NT2/D1 (cell line): ENCODE results near the gene ATF7IP2.

ENCODE experiments used
- DNase-seq: peaks from one replicate; pipeline ENCODE4 v3.0.0-alpha.2; 2011; ENCODE audit warnings: low read depth, low spot score
- H3K27me3 ChIP-seq: 2 replicates; pipeline ENCODE4 v1.6.0; 2011; ENCODE audit warnings: mild to moderate bottlenecking; ENCODE audit not compliant: insufficient read length, insufficient read depth
- H3K36me3 ChIP-seq: 2 replicates; pipeline ENCODE4 v1.6.1; 2011; ENCODE audit warnings: mild to moderate bottlenecking, low read length, mixed read lengths; ENCODE audit not compliant: insufficient read depth, insufficient read length
- H3K4me1 ChIP-seq: 2 replicates; pipeline ENCODE4 v1.5.1; 2011; ENCODE audit not compliant: insufficient read depth, insufficient read length
- H3K4me3 ChIP-seq: 2 replicates; pipeline ENCODE4 v1.5.1; 2011; ENCODE audit warnings: low read depth; ENCODE audit not compliant: insufficient read length
- H3K9ac ChIP-seq: 2 replicates; pipeline ENCODE4 v1.6.0; 2011; ENCODE audit warnings: low read depth; ENCODE audit not compliant: insufficient read length
- H3K9me3 ChIP-seq: 2 replicates; pipeline ENCODE4 v1.5.1; 2011; ENCODE audit warnings: mild to moderate bottlenecking, low read length; ENCODE audit not compliant: insufficient read depth
- SUZ12 ChIP-seq: IDR thresholded peaks from 2 replicates; pipeline ENCODE4 v1.6.1; 2011; ENCODE audit not compliant: insufficient read length, insufficient read depth; ENCODE audit errors: extremely low read depth
- YY1 ChIP-seq: IDR thresholded peaks from 2 replicates; pipeline ENCODE4 v1.6.1; 2011; ENCODE audit not compliant: insufficient read length, insufficient read depth
- ZNF274 ChIP-seq: IDR thresholded peaks from 2 replicates; pipeline ENCODE4 v1.6.1; 2011; ENCODE audit warnings: mild to moderate bottlenecking, low read depth, low read length

ATF7IP2 gene

GRCh38 chr16:10519297-10519696, 133.4 kb downstream of the ATF7IP2 start:
- Histone ChIP-seq H3K4me3 (no peak overlapping the region), H3K36me3 (no peaks in the 10 kb centered on the region), H3K27me3 (no peaks in the 10 kb centered on the region), H3K9me3 (no peaks in the 10 kb centered on the region), H3K9ac (no peak overlapping the region), H3K4me1 (no peaks in the 10 kb centered on the region)
- TF ChIP-seq SUZ12: no peak
- no peak for TF ChIP-seq YY1
- no peak for TF ChIP-seq ZNF274
- no peak for DNase-seq

- Histone ChIP-seq H3K9me3 (no peaks in the 10 kb centered on the region), H3K27me3 (no peaks in the 10 kb centered on the region), H3K4me1 (no peaks in the 10 kb centered on the region), H3K9ac (no peak overlapping the region), H3K36me3 (no peaks in the 10 kb centered on the region), H3K4me3 (no peak overlapping the region)
- no peak for DNase-seq
- no peak for TF ChIP-seq ZNF274
- no peak for TF ChIP-seq SUZ12
- no peak for TF ChIP-seq YY1
Observed at GRCh38 chr16:10519929-10520868, 134.3 kb downstream of the ATF7IP2 start.

- Histone ChIP-seq H3K4me1 (no peaks in the 10 kb centered on the region), H3K4me3 (no peak overlapping the region), H3K36me3 (no peaks in the 10 kb centered on the region), H3K9me3 (no peaks in the 10 kb centered on the region), H3K27me3 (no peaks in the 10 kb centered on the region), H3K9ac (no peak overlapping the region)
- DNase-seq: no peak
- TF ChIP-seq ZNF274: no peak
- TF ChIP-seq YY1: no peak
- no peak for TF ChIP-seq SUZ12
Observed at GRCh38 chr16:10520869-10521578, 135.2 kb downstream of the ATF7IP2 start.

GRCh38 chr16:10521681-10522274, 135.9 kb downstream of the ATF7IP2 start:
- DNase-seq: peak; percentile 56
- Histone ChIP-seq H3K4me3 (no peak overlapping the region), H3K9ac (no peak overlapping the region), H3K27me3 (no peaks in the 10 kb centered on the region), H3K4me1 (no peaks in the 10 kb centered on the region), H3K36me3 (peaks cover under 1% of the 10 kb centered on the region), H3K9me3 (no peaks in the 10 kb centered on the region)
- TF ChIP-seq YY1 (no peak), SUZ12 (no peak), ZNF274 (no peak)

- Histone ChIP-seq H3K9ac (no peak overlapping the region), H3K36me3 (peaks cover 3% of the 10 kb centered on the region), H3K9me3 (no peaks in the 10 kb centered on the region), H3K27me3 (no peaks in the 10 kb centered on the region), H3K4me1 (no peaks in the 10 kb centered on the region), H3K4me3 (no peak overlapping the region)
- no peak for DNase-seq
- TF ChIP-seq ZNF274 (no peak), YY1 (no peak), SUZ12 (no peak)
Observed at GRCh38 chr16:10522966-10523365, 137.1 kb downstream of the ATF7IP2 start.

GRCh38 chr16:10525214-10525825, 139.5 kb downstream of the ATF7IP2 start:
- DNase-seq: no peak
- no peak overlapping the region for H3K9ac ChIP-seq
- H3K4me3 ChIP-seq: no peak overlapping the region
- no peaks in the 10 kb centered on the region for H3K9me3 ChIP-seq
- TF ChIP-seq ZNF274 (no peak), YY1 (no peak), SUZ12 (no peak)
- H3K4me1 ChIP-seq: no peaks in the 10 kb centered on the region
- peaks cover 5% of the 10 kb centered on the region for H3K36me3 ChIP-seq
- no peaks in the 10 kb centered on the region for H3K27me3 ChIP-seq

- no peak for DNase-seq
- Histone ChIP-seq H3K4me1 (no peaks in the 10 kb centered on the region), H3K27me3 (no peaks in the 10 kb centered on the region), H3K36me3 (peaks cover 12% of the 10 kb centered on the region), H3K9me3 (no peaks in the 10 kb centered on the region), H3K9ac (no peak overlapping the region), H3K4me3 (no peak overlapping the region)
- TF ChIP-seq ZNF274 (no peak), SUZ12 (no peak), YY1 (no peak)
Observed at GRCh38 chr16:10526962-10527361, 141.1 kb downstream of the ATF7IP2 start.
